Sigmoid colon (tissue), 4 donors: ENCODE data around the gene NUBP2.

Experiments
- EP300 ChIP-seq, 4 donors: sonication (generic); formaldehyde crosslinking; IDR thresholded peaks; one replicate each; pipeline ENCODE4 v1.6.1; 2017; ENCODE audit warnings: antibody characterized with exemption in 4 of 4
- POLR2A ChIP-seq, 2 donors: fragments of 450-650 bp; IDR thresholded peaks; one replicate each; pipeline ENCODE4 v1.6.1; 2016; ENCODE audit warnings: antibody characterized with exemption in 2 of 2, mild to moderate bottlenecking in 2 of 2, moderate library complexity in 2 of 2
- POLR2AphosphoS5 ChIP-seq, 4 donors: sonication (generic); formaldehyde crosslinking; IDR thresholded peaks; one replicate each; pipeline ENCODE4 v1.6.1; 2017; ENCODE audit warnings: antibody characterized with exemption in 4 of 4
- TF ChIP-seq, protein P1 (sequence below), 4 experiments: fragments of 450-650 bp in 3 of 4; fragments of 200-600 bp in 1 of 4; IDR thresholded peaks; one replicate each; pipeline ENCODE4 v1.5.1; 2016 to 2019; ENCODE audit warnings: antibody characterized with exemption in 4 of 4, mild to moderate bottlenecking in 3 of 4, moderate library complexity in 2 of 4

DNA sequence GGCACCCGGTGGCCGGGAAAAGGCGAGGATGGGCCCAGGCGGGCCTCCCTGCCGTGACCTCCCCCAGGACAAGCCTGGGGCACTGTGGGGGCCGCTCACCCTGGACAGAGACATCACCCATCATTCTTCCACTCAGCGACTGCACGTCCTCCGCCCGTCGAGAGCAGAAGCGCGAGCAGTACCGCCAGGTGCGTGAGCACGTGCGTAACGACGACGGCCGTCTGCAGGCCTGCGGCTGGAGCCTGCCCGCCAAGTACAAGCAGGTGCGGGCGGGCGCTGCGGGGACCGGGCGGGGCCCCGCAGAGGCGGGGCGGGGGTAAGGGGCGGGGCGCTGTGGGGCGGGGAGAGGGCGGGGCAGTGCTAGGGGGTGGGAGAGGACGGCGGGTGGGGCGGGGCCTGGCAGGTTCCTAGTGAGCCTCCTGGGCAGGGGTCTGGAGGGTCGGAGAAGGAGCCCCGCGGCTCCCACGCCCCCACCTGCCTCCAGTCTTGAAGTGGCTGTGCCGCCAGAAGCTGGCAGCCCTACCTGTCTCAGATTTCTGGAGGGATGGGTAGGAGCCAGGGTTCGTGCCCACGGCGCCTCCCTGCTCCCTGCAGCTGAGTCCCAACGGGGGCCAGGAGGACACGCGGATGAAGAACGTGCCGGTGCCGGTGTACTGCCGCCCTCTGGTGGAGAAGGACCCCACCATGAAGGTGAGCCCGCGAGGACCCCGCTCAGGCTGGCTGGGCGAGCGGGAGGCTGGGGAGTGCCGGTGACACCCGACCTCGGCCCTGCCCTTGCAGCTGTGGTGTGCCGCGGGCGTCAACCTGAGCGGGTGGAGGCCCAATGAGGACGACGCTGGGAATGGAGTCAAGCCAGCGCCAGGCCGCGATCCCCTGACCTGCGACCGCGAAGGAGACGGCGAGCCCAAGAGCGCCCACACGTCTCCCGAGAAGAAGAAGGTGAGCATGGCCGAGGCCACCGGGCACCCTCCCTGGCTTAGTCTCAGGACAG is 18.9 kb upstream of the NUBP2 start:
- TF ChIP-seq POLR2AphosphoS5 (IDR thresholded peaks at IDR 0.05) (no peak), POLR2A (IDR thresholded peaks at IDR 0.05) (no peak), EP300 (IDR thresholded peaks at IDR 0.05) (no peak)
- TF ChIP-seq, protein P1, sequence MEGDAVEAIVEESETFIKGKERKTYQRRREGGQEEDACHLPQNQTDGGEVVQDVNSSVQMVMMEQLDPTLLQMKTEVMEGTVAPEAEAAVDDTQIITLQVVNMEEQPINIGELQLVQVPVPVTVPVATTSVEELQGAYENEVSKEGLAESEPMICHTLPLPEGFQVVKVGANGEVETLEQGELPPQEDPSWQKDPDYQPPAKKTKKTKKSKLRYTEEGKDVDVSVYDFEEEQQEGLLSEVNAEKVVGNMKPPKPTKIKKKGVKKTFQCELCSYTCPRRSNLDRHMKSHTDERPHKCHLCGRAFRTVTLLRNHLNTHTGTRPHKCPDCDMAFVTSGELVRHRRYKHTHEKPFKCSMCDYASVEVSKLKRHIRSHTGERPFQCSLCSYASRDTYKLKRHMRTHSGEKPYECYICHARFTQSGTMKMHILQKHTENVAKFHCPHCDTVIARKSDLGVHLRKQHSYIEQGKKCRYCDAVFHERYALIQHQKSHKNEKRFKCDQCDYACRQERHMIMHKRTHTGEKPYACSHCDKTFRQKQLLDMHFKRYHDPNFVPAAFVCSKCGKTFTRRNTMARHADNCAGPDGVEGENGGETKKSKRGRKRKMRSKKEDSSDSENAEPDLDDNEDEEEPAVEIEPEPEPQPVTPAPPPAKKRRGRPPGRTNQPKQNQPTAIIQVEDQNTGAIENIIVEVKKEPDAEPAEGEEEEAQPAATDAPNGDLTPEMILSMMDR (IDR thresholded peaks at IDR 0.05), result peak in 2 of 4 experiments; percentile 30 to 39
